ENCODE measurements around the gene AAK1. TPM values are rescaled to one million over a fixed set of nuclear protein-coding genes. Genes with fewer than 3 reads are reported as not detected.

Gene AAK1
- total RNA-seq, 1 experiment from 2014 or later, result 75.8 TPM

GRCh38 chr2:69481421-69481820, 162.1 kb downstream of the AAK1 start:
- no peak overlapping the region for H3K4me3 Mint-ChIP-seq (ENCODE audit: unreplicated experiment)
- H3K27ac Mint-ChIP-seq (ENCODE audit: low read depth, unreplicated experiment), result no peak overlapping the region
- ChIA-PET POLR2A (interaction anchor here (0.7 kb wide), 1 partner anchor 16 kb away, joined by 4 read pairs; no protein-coding TSS in a partner anchor), CTCF (interaction anchor here (0.5 to 0.9 kb wide), 2 partner anchors 14 to 96 kb away, joined by 4 read pairs; no protein-coding TSS in a partner anchor)
- H3K4me1 Mint-ChIP-seq (ENCODE audit: insufficient read depth, unreplicated experiment), result no peaks in the 10 kb centered on the region
- TF ChIP-seq CTCF (IDR thresholded peaks at IDR 0.05; ENCODE audit: unreplicated experiment), result no peak
- peaks cover 22% of the 10 kb centered on the region for H3K36me3 Mint-ChIP-seq (ENCODE audit: insufficient read depth, unreplicated experiment)
- H3K27me3 Mint-ChIP-seq (ENCODE audit: insufficient read depth, unreplicated experiment), result no peaks in the 10 kb centered on the region
- intact Hi-C loops (cut with micrococcal nuclease), result no loop called here
- DNase-seq (ENCODE audit: unreplicated experiment), result no peak
- no peaks in the 10 kb centered on the region for H3K9me3 Mint-ChIP-seq (ENCODE audit: unreplicated experiment)
- no TSS peak for BruUV-seq (replicated peaks)

- intact Hi-C loops (cut with micrococcal nuclease), result no loop called here
- Mint-ChIP-seq H3K27ac (ENCODE audit: low read depth, unreplicated experiment) (no peak overlapping the region), H3K36me3 (ENCODE audit: insufficient read depth, unreplicated experiment) (peaks cover 22% of the 10 kb centered on the region), H3K4me1 (ENCODE audit: insufficient read depth, unreplicated experiment) (no peaks in the 10 kb centered on the region), H3K27me3 (ENCODE audit: insufficient read depth, unreplicated experiment) (no peaks in the 10 kb centered on the region), H3K9me3 (ENCODE audit: unreplicated experiment) (no peaks in the 10 kb centered on the region), H3K4me3 (ENCODE audit: unreplicated experiment) (no peak overlapping the region)
- TF ChIP-seq CTCF (IDR thresholded peaks at IDR 0.05; ENCODE audit: unreplicated experiment), result no peak
- BruUV-seq (replicated peaks), result no TSS peak
- POLR2A ChIA-PET, result no interaction called here
- no peak for DNase-seq (ENCODE audit: unreplicated experiment)
- CTCF ChIA-PET, result no interaction called here
Measured at GRCh38 chr2:69477627-69478026, 165.9 kb downstream of the AAK1 start.

GRCh38 chr2:69474688-69475087, 168.9 kb downstream of the AAK1 start:
- ChIA-PET CTCF (interaction anchor here (0.6 to 0.7 kb wide), 2 partner anchors 31 to 1163 kb away, joined by 3 to 4 read pairs; no protein-coding TSS in a partner anchor), POLR2A (no interaction called here)
- Mint-ChIP-seq H3K4me3 (ENCODE audit: unreplicated experiment) (no peak overlapping the region), H3K4me1 (ENCODE audit: insufficient read depth, unreplicated experiment) (peaks cover 5% of the 10 kb centered on the region), H3K9me3 (ENCODE audit: unreplicated experiment) (no peaks in the 10 kb centered on the region), H3K36me3 (ENCODE audit: insufficient read depth, unreplicated experiment) (peaks cover 7% of the 10 kb centered on the region), H3K27ac (ENCODE audit: low read depth, unreplicated experiment) (no peak overlapping the region), H3K27me3 (ENCODE audit: insufficient read depth, unreplicated experiment) (no peaks in the 10 kb centered on the region)
- no peak for TF ChIP-seq CTCF (IDR thresholded peaks at IDR 0.05; ENCODE audit: unreplicated experiment)
- no peak for DNase-seq (ENCODE audit: unreplicated experiment)
- intact Hi-C loops (cut with micrococcal nuclease), result no loop called here
- BruUV-seq (replicated peaks), result no TSS peak

GRCh38 chr2:69471793-69472192, 171.7 kb downstream of the AAK1 start:
- DNase-seq (ENCODE audit: unreplicated experiment), result no peak
- Mint-ChIP-seq H3K27ac (ENCODE audit: low read depth, unreplicated experiment) (no peak overlapping the region), H3K27me3 (ENCODE audit: insufficient read depth, unreplicated experiment) (no peaks in the 10 kb centered on the region), H3K4me3 (ENCODE audit: unreplicated experiment) (no peak overlapping the region), H3K9me3 (ENCODE audit: unreplicated experiment) (no peaks in the 10 kb centered on the region), H3K36me3 (ENCODE audit: insufficient read depth, unreplicated experiment) (no peaks in the 10 kb centered on the region), H3K4me1 (ENCODE audit: insufficient read depth, unreplicated experiment) (peaks cover 6% of the 10 kb centered on the region)
- intact Hi-C loops (cut with micrococcal nuclease), result no loop called here
- TF ChIP-seq CTCF (IDR thresholded peaks at IDR 0.05; ENCODE audit: unreplicated experiment), result no peak
- ChIA-PET CTCF (no interaction called here), POLR2A (interaction anchor here (0.7 kb wide), 1 partner anchor 12 kb away, joined by 3 read pairs; no protein-coding TSS in a partner anchor)
- BruUV-seq (replicated peaks), result no TSS peak

All from MCF 10A (cell line).